Rectal smooth muscle tissue (tissue), 1 donor: ENCODE data around the gene FAM181A.

Source experiments
- H3K27ac ChIP-seq: one replicate; pipeline ENCODE4 v1.7.0; 2013; ENCODE audit warnings: low read depth, low read length, inconsistent platforms
- H3K27me3 ChIP-seq: one replicate; pipeline ENCODE4 v1.7.0; 2013; ENCODE audit warnings: low read length; ENCODE audit not compliant: control insufficient read depth, insufficient read depth
- H3K36me3 ChIP-seq: one replicate; pipeline ENCODE4 v1.7.0; 2013; ENCODE audit warnings: low read length; ENCODE audit not compliant: control insufficient read depth, insufficient read depth
- H3K4me1 ChIP-seq: one replicate; pipeline ENCODE4 v1.7.0; 2013; ENCODE audit warnings: low read length; ENCODE audit not compliant: control insufficient read depth, insufficient read depth
- H3K4me3 ChIP-seq: one replicate; pipeline ENCODE4 v1.7.0; 2013; ENCODE audit warnings: low read length
- H3K9ac ChIP-seq: one replicate; pipeline ENCODE4 v1.7.0; 2013; ENCODE audit warnings: low read length

The FAM181A gene

GRCh38 chr14:93976477-93977057, 49.4 kb downstream of the FAM181A start, which contains the start of gene ASB2:
Gene ASB2, minus strand, starts transcription at chr14:93976570. Its CDS starts 12,031 bp downstream, at chr14:93964539.
- peak within 1 kb of the TSS; percentile 49 for H3K9ac ChIP-seq
- H3K27me3 ChIP-seq = no peaks in the 10 kb centered on the region
- peak within 1 kb of the TSS; percentile 78 for H3K4me3 ChIP-seq
- peaks cover 39% of the 10 kb centered on the region for H3K4me1 ChIP-seq
- no peaks in the 10 kb centered on the region for H3K36me3 ChIP-seq
- peak within 1 kb of the TSS; percentile 92 for H3K27ac ChIP-seq

- Histone ChIP-seq H3K9ac (peak overlapping the region; percentile 1), H3K36me3 (no peaks in the 10 kb centered on the region), H3K27me3 (no peaks in the 10 kb centered on the region), H3K27ac (peak overlapping the region; percentile 92), H3K4me3 (no peak overlapping the region), H3K4me1 (peaks cover 42% of the 10 kb centered on the region)
Measured at GRCh38 chr14:93977171-93977570, 50.0 kb downstream of the FAM181A start.

- Histone ChIP-seq H3K4me3 (no peak overlapping the region), H3K9ac (no peak overlapping the region), H3K27me3 (no peaks in the 10 kb centered on the region), H3K4me1 (peaks cover 41% of the 10 kb centered on the region), H3K36me3 (no peaks in the 10 kb centered on the region), H3K27ac (peak overlapping the region; percentile 92)
Measured at GRCh38 chr14:93977790-93978581, 50.8 kb downstream of the FAM181A start.

- no peak overlapping the region for H3K4me3 ChIP-seq
- no peaks in the 10 kb centered on the region for H3K36me3 ChIP-seq
- no peak overlapping the region for H3K9ac ChIP-seq
- H3K27ac ChIP-seq = peak overlapping the region; percentile 92
- H3K27me3 ChIP-seq = no peaks in the 10 kb centered on the region
- H3K4me1 ChIP-seq = peaks cover 41% of the 10 kb centered on the region
Measured at GRCh38 chr14:93978735-93979134, 51.6 kb downstream of the FAM181A start.
